Measurements from ENCODE around the gene BRINP2.

The BRINP2 gene

DNA sequence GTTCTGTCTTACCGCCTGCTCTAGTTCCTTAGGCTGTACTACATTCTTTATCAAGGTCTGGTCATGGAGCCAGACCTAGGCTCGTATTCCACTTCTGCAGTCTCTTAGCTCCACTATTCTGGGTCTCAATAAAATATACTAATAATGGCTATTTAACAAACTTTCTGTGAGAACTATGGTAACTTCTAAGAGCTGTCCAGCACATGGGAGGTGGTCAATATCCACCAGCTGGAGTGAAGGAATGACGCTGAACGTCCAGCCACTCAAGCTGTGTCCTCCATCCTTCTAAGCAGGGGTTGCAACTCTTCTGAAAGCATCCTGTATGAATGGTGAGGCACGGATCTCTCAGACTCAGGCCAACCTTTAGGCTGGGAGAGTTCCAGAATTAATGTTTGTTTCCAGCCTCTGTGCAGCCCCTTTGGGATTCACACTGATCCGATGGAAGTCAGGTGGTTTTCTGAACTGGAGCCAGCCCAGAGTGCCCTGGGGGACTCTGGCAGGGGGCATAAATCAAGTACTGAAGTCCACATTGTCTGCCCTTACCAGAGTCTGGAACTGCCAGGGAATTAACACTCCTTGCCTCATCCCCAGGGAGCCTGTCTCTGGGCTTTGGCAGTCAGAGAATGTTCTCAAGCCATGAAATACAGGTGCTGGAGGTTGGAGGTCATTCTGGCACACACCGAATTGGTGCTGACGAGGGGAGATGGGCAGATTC, 57.4 kb downstream of the BRINP2 start:
- DNase-seq, result peak; percentile 76

DNA sequence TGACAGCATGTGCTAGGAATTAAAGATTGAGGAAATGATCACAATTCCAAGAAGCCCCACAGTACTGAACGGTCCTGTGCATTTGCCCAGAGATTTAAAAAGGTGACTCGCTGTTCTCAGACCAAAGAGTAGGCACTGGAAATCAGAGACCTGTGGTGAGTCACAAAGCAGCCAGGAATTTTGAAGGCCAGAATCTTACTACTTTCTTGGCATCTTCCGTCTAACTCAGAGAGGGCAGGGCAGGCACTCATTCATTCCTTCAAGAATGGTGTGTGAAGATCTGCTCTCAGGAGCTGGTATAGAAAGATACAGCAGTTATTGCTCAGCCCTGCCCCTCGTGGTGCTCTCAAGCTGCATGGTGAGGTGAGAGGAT, 57.9 kb downstream of the BRINP2 start:
- no peak for DNase-seq

DNA sequence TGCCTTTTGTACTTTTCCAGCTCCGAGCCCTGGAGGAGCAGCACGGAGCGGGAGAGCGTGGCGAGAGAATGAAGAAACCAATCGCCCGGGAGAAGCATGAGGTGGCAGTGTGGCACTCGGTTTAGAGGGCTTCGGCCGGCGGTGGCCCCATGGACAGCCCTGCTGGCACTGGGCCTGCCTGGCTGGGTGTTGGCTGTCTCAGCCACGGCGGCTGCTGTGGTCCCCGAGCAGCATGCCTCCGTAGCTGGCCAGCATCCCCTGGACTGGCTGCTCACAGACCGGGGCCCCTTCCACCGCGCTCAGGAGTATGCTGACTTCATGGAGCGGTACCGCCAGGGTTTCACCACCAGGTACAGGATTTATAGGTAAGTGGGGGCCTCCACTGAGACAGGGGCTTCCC, 59.0 kb downstream of the BRINP2 start:
- no peak for DNase-seq

DNA sequence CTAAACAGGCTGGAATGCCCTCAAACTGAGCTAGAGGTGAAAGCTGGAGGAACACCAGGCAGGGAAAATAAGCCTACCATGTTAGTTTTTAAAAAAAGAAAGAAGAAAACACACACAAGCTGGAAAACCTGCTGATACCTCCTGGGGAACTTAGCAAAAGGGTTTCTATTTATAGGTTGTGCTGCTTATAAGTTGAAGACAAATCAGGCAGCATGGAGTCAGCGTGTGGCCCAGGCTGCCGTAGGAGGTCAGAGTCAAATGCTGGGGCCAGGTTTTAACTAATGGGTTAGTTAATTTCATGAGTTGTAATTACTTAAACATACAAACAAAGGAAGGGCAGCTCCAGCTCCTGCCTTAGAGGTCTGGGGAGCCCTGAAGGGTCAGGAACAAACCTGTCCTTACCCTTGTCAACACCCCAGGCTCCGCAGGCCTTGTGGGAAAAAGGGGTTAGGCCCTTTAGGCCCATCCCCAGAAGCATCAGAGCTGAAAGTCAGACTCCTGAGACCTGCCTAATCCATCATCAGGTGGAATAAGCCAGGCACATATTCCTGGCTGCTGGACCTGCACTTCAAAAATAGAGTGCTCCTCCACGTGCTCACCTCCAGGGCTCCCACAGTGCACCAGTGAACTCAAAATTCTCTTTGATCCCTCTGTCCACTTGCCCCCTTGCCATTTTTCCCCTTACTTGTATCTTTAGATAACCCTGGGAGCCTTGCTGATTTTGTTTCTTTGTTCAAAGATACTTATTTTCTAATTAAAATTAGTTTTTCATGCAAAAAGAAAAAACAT, 59.7 kb downstream of the BRINP2 start:
- no peak for DNase-seq

- no peak for DNase-seq
These were observed 64.6 kb downstream of the BRINP2 start for GRCh38 chr1:177235350-177235749.

DNA sequence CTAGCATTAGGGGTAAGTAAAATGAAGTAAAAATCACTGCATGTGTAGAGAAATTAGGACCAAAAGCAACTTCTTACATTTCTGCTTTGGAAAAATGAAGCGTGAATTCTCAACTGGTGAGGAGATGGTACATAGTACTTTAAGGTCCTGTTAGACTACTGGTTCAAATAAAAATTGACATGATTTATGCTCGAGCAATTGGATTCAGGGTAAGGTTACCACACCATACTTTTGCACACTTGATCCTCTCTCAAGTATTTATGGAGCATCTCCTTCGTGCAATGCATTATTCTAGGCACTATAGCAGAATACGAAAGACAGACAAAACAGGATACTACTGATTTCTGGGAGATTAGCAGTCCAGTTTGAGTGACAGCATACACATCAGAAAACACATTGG, 66.2 kb downstream of the BRINP2 start:
- no peak for DNase-seq

DNA sequence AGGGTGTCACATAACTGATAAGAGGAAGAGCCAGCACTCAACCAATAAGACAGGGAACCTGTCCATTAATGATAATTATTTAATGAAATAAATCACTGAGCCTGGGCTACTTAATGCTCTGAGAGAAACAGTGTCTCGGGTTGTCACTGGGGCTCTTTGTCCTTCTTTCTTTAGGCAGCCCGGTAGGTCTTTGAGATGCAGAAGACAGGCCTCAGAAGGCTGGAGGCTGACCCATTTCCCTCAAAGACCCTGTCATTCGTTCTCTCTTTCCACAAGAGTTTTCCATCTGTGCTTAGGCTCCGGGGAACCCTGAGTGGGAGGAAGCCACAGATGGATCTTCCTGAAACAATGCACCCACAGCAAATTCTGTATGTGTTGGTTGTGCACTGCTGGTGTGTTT, 68.2 kb downstream of the BRINP2 start:
- DNase-seq, result no peak

DNA sequence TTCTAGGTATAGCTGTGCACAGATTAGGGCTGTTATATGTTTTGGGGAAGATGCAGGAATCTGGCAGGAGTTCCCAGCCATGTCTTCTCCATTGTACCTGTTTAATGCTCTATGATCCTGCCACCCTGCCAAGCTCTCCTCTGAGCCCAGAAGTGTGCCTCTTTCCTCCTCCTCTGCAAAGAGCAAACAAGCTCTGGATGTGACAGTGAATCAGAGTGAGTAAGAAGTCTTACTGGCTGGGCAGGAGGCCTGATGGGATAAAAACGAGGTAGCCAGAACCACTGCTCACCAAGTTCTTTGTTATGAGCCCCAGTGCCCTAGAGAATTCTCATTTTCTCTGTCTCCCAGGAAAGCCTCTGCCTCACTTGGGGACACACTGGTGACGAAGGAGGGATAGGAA, 69.0 kb downstream of the BRINP2 start:
- DNase-seq, result no peak

DNA sequence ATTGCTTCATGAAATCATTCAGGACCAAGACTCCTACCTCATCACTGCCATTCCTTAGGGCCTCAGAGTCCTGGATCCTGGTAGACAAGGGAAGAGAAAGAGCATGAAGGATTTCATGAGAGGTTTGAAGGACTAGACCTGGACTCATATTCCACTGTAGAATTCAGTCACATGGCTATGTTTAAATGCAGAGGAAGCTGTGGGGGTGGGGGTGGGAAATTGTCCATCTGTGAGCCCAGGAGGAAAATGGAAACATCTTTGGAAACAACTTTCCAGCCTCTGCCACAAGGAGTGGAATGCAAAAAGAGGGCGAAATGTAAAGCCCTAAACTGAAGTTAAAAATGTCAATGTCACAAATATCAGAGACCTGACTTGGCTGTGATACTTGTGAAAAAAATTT, 73.0 kb downstream of the BRINP2 start:
- DNase-seq, result no peak

- no peak for DNase-seq
These were observed 76.2 kb downstream of the BRINP2 start for GRCh38 chr1:177246710-177247580.

DNA sequence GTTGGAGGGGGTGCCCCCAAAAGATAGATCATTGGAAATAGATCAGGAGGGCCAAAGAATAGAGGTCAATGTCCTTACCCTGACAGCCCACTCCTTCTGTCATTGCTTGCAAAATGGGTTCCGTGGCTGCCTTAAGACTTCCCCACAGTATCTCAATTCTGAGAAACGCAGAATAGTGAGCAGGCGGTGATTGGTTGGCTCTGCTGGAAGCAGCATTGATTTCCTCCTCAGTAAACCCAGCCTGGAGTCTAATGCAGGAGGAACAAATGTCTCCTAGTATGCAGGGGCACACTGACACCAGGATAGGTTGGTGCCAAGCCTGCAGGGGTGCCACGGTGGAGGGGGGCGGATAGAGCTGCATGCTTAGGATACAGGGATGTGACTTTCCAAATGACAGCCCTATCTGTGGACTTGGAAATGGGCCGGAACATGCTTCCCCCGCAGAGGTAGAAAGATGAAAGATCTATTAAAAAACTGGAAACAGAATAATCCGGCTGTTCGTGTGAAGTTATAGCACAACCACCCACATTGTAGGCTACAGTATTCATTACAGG, 76.9 kb downstream of the BRINP2 start:
- DNase-seq, result no peak

- no peak for DNase-seq
These were observed 77.5 kb downstream of the BRINP2 start for GRCh38 chr1:177248258-177248657.

DNA sequence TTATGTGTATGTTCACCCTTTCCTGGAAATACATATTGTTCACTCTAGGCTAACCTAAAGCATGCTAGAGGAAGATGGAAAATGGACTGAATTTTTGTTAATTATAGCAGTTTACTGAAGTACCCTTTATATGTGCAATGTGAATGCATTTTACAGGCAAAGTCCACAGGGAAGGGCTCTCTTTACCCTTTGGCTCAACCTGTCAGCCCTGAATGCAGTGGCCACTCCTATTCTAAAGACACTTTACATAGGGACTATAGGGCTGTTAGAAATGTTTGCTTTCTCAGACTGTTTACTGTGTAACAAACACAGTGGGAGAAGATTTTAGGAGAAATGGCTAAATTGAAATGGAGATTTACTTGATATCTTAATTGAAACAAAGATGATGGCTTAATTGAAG, 78.5 kb downstream of the BRINP2 start:
- DNase-seq, result no peak

- DNase-seq, result no peak
These were observed 82.1 kb downstream of the BRINP2 start for GRCh38 chr1:177252877-177253276.

DNA sequence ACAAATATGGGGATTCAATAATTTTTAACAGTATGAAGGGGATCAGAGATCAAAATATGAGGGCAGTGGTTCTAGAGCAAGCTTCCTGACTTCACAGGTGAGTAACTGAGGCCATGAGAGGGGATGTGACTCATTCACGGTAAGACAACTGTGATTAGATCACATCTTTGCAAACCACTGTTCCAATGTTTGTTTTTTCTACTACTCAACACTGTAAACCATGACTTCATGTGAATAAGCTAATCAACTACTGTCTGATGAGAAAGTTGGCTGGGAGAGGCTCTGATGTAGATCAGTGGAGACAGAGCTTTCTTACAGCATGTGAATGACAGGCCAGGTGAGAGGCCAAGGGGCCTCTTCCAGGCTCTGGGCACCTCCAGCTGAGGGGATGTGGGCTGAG, 84.7 kb downstream of the BRINP2 start:
- no peak for DNase-seq

DNA sequence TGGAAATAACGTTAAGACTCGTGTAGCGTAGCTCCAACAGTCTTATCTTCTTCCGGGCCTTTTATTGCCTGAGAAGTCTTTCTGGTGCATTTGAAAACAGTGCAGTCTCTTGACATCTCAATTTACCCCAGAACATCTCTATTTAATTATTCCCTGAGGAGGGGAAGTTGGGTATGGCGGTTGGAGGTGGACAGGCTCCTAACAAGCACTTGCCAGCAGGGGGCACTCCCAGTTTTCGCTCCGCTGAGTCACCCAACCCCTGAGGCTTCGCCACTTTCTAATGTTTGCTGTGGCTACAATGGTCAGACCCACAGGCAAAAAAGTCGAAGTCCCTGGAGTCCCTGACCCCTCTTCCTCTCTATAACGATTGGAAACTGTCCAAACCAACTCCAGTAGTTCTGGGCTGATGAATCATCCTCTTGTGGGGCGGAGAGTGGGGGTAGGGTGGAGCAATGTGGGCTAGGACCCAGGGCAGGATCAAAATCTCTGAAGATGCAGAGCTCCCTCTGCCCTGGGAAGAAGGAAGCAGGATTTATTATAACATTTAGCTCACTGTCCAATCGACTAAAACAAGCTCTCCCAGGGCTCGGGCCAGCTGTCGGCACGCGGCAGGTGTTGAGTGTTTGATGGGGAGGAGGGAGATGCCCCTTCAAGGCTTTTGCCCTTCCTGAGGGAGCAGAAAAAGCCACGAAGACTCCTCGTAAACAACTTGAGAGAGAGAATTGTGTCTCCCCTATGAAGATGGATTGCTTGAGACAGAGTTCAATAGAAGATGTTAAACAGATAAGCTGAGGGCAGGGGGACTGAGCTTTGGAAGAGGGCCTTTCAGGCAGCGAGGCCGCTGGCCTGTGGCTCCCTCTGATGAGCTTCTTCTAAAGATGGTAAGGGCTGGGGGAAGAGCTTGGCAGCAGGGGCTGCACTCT, 85.7 kb downstream of the BRINP2 start:
- peak; percentile 22 for DNase-seq

- DNase-seq, result no peak
These were observed 86.4 kb downstream of the BRINP2 start for GRCh38 chr1:177257128-177257527.

- DNase-seq, result no peak
These were observed 86.8 kb downstream of the BRINP2 start for GRCh38 chr1:177257576-177257975.

- DNase-seq, result no peak
These were observed 100.1 kb downstream of the BRINP2 start for GRCh38 chr1:177270863-177271262.

DNA sequence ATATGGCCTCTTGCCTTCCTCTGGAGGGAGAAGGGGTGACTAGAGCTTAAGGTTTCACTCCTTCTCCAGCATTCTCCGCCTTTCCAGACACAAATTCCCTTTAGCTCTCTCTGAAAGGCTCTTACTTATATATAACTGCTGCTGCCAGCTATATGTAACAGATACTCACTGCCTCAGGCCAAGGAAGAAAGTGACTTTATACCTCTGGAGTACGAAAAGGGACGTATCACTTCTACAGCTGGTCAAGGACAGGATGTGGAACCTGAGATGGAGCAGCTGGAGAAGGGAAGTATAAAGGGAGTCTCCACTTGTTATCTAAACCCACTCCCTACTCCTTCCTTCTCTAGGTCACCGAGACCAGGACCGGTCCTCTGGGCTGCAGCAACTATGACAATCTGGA, 102.4 kb downstream of the BRINP2 start:
- no peak for DNase-seq

DNA sequence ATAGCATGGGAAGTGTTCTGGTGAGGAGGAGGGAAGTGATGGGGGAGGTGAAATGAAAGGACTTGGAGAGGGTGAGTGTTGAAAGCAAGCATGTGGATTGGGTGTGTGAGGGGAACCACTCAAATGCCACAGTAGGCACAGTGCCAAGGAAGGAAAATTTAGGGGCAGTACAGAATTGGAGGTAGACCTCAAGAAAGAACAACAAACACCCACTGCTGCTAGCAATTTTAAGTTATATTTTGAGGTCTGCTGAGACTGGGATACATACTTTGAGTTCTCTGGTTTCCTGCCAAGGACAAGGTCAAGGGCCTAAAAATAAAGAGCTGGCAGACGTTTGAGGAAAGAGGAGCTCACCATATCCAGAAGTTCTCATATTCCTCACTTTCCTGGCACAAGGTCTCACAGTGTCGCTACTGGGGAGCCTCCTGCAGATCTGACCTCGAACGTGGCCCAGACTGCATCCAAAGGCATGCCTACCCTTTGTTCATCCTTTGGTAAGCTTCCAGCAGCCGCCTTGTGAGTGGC, 104.0 kb downstream of the BRINP2 start:
- peak; percentile 83 for DNase-seq

DNA sequence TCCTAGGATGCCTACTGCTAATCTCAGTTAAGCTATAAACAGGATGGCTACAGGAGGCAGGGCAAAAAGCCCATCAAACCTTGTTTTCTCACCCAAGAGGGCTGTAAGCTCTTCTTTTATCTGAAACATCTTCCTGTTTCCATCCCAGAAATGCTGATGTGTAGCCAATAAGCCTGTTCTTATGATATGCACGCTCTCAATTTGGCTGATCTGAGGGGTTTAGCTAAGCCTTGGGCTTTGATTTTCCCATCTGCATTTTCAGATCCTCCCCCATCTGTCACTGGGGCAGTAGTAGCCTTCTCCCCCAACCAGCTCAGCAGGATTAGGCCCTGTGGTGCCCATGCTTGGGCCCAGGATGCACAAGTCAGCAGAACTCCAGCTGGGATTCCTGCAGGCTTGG, 105.0 kb downstream of the BRINP2 start:
- DNase-seq, result no peak

All from NCI-H1092 treated with DMSO at 0.1 percent for 48 hours (cell line).